HFF-Myc (cell line): ENCODE measurements around the gene PRKCQ.

Experiments used
- DNase-seq: peaks from one replicate; pipeline ENCODE4 v3.0.0-alpha.2; 2011; ENCODE audit warnings: low read depth; ENCODE audit errors: extremely low read depth
- H3K4me3 ChIP-seq: replicated peaks from 2 replicates; pipeline ENCODE4 v1.5.1; 2011; ENCODE audit warnings: low read depth, mild to moderate bottlenecking, control low read depth, low read length
- CTCF ChIP-seq: IDR thresholded peaks from 2 replicates; pipeline ENCODE4 v1.5.1; 2012; ENCODE audit warnings: mild to moderate bottlenecking, low read depth, low read length, control low read depth; ENCODE audit errors: missing control alignments

Gene PRKCQ

DNA sequence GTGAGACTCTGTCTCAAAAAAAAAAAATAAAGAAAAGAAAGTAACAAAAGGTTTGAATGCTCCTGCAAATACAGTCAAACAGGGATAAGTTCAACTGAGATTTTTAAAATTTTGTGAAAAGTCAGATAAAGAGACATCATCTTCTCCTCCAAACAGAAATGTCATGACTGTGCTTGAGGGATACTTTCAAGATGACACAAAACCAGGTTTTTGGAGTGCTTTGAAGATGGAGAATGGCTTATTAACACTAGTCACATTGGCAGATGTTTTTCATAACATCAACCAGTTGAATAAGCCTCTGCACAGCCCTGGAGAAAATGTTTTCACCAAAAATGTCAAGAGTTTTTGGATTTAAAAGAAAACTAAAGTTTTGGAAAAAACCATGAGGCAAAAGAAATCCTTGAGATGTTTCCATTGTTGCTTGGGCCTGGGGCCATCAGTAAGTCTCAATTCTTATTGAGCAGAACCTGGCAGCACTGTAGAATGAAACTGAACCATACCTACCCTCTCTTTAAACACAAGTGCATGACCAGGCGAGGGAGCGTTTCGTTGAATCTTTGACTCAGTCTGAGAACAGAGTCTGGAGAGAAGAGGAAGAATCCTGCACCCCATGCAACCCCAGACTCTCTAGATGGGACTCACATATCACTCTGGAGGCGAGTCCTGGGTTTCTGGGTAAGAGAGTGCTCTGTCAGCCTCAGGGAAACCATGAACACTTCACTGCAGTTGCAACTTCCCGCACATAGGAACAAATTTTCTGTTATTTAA, 37.4 kb upstream of the PRKCQ start:
- TF ChIP-seq CTCF = no peak
- DNase-seq = no peak
- no peak overlapping the region for H3K4me3 ChIP-seq

- H3K4me3 ChIP-seq = no peak overlapping the region
- DNase-seq = no peak
- TF ChIP-seq CTCF = no peak
Observed at GRCh38 chr10:6615971-6616370, 35.9 kb upstream of the PRKCQ start.

DNA sequence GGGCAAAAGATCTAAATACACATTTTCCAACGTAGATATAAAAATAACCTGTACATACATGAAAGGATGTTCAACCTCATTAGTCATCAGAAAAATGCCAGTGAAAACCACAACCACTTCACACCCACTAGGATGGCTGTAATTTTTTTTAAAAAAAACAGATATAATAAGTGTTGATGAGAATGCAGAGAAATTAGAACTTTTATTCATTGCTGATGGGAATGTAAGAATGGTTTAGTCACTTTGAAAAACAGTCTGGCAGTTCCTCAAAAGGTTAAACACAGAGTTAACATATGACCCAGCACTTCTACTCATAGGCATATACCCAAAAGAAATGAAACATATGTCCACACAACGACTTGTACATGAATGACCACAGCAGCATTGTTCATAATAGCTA, 32.3 kb upstream of the PRKCQ start:
- H3K4me3 ChIP-seq = no peak overlapping the region
- no peak for DNase-seq
- no peak for TF ChIP-seq CTCF

- no peak for TF ChIP-seq CTCF
- DNase-seq = no peak
- no peak overlapping the region for H3K4me3 ChIP-seq
Observed at GRCh38 chr10:6610647-6611046, 30.6 kb upstream of the PRKCQ start.

- no peak for TF ChIP-seq CTCF
- no peak for DNase-seq
- no peak overlapping the region for H3K4me3 ChIP-seq
Observed at GRCh38 chr10:6609625-6610024, 29.5 kb upstream of the PRKCQ start.

- no peak for TF ChIP-seq CTCF
- no peak overlapping the region for H3K4me3 ChIP-seq
- DNase-seq = peak; percentile 7
Observed at GRCh38 chr10:6607778-6608177, 27.7 kb upstream of the PRKCQ start.

DNA sequence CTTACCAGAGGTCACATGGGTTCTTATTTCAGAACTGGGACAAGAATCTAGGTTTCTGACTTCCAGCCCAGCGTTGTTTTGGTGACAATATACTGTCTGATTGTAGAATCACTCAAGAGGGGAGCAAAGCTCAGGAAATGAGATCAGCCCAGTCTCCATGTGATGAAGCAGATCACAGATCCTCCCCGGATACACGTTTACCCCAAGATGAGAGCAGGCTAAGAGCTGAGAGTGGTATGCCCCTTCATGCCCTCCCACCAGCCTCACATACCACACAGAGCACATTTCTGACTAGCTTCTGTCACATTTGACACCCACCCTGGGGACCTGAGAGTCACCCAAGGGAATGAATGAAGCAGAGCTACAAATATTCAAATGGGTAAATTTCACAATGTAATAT, 27.1 kb upstream of the PRKCQ start:
- no peak for DNase-seq
- TF ChIP-seq CTCF = no peak
- H3K4me3 ChIP-seq = no peak overlapping the region
